Measurements from ENCODE around the gene TSEN54. TPM values are rescaled to one million over a fixed set of nuclear protein-coding genes. Genes with fewer than 3 reads are reported as not detected.

The TSEN54 gene
- polyA plus RNA-seq, 1 donor (not counting 4 experiments of a cell fraction or from before 2014, with no cell fraction given) = 24.1 TPM

DNA sequence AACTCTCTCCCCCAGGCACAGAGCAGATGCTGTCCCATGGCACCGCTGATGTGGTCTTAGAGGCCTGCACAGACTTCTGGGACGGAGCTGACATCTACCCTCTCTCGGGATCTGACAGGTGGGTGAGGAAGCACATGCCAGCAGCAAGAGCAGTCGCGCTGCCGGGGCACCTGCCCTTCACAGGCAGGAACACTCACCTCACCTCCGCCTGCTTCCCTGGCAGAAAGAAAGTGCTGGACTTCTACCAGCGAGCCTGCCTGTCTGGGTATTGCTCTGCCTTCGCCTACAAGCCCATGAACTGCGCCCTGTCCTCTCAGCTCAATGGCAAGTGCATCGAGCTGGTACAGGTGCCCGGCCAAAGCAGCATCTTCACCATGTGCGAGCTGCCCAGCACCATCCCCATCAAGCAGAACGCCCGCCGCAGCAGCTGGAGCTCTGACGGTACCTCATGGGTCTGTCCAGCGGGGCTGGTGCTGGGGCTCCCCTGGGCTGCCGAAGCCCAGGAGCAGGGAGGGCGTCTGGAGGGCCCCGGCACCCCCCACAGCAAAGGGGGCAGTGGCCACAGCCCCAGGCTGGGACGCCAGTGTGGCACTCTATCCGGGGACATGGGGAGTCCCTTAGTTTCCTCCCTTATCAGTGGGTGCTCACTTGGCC lies 22.7 kb upstream of the TSEN54 start:
- Histone ChIP-seq H3K9me1 (ENCODE audit: control insufficient read depth, extremely low read depth, insufficient read depth, low read length) (no peaks in the 10 kb centered on the region), H3K9ac (ENCODE audit: control insufficient read depth, extremely low read depth, insufficient read depth, low read length) (no peak overlapping the region), H3K4me3 (ENCODE audit: control insufficient read depth in 2 of 3, extremely low read depth in 1 of 3, insufficient read depth in 2 of 3, low read depth in 1 of 3, low read length in 3 of 3) (no peak overlapping the region), H3K36me3 (ENCODE audit: control insufficient read depth in 2 of 2, extremely low read depth in 1 of 2, insufficient read depth in 2 of 2, low read length in 2 of 2) (peaks cover 7 to 11% of the 10 kb centered on the region in 2 experiments), H3K27me3 (ENCODE audit: control insufficient read depth, extremely low read depth, insufficient read depth, low read length) (no peaks in the 10 kb centered on the region), H3K9me3 (ENCODE audit: control insufficient read depth, low read depth, low read length) (no peaks in the 10 kb centered on the region), H3K27ac (ENCODE audit: control insufficient read depth, insufficient read depth, low read length) (no peak overlapping the region), H2AFZ (ENCODE audit: control insufficient read depth, low read length) (no peak overlapping the region), H3K79me2 (ENCODE audit: control insufficient read depth, insufficient read depth, low read length) (no peaks in the 10 kb centered on the region), H3K4me1 (ENCODE audit: control insufficient read depth, extremely low read depth, insufficient read depth, low read length) (no peaks in the 10 kb centered on the region), H4K20me1 (ENCODE audit: control insufficient read depth, extremely low read depth, insufficient read depth, low read length) (no peaks in the 10 kb centered on the region), H3K4me2 (ENCODE audit: control insufficient read depth, extremely low read depth, insufficient read depth, low read depth, low read length) (no peak overlapping the region)
- no peak for DNase-seq (ENCODE audit: low read depth, low spot score)
- no peak for FAIRE-seq
- TF ChIP-seq EZH2 (IDR thresholded peaks at IDR 0.05; ENCODE audit: low read length) = no peak
- TF ChIP-seq, protein P1, sequence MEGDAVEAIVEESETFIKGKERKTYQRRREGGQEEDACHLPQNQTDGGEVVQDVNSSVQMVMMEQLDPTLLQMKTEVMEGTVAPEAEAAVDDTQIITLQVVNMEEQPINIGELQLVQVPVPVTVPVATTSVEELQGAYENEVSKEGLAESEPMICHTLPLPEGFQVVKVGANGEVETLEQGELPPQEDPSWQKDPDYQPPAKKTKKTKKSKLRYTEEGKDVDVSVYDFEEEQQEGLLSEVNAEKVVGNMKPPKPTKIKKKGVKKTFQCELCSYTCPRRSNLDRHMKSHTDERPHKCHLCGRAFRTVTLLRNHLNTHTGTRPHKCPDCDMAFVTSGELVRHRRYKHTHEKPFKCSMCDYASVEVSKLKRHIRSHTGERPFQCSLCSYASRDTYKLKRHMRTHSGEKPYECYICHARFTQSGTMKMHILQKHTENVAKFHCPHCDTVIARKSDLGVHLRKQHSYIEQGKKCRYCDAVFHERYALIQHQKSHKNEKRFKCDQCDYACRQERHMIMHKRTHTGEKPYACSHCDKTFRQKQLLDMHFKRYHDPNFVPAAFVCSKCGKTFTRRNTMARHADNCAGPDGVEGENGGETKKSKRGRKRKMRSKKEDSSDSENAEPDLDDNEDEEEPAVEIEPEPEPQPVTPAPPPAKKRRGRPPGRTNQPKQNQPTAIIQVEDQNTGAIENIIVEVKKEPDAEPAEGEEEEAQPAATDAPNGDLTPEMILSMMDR (optimal IDR thresholded peaks at IDR 0.05 in 1 of 3, IDR thresholded peaks at IDR 0.05 in 1 of 3, conservative IDR thresholded peaks at IDR 0.05 in 1 of 3; ENCODE audit: extremely low read depth in 1 of 3, insufficient read depth in 2 of 3, low read length in 3 of 3) = no peak
- dilution Hi-C loops (cut with MboI; ENCODE audit: extremely low pct_ligation_motif_present, low sequenced_read_pairs) = no loop called here

DNA sequence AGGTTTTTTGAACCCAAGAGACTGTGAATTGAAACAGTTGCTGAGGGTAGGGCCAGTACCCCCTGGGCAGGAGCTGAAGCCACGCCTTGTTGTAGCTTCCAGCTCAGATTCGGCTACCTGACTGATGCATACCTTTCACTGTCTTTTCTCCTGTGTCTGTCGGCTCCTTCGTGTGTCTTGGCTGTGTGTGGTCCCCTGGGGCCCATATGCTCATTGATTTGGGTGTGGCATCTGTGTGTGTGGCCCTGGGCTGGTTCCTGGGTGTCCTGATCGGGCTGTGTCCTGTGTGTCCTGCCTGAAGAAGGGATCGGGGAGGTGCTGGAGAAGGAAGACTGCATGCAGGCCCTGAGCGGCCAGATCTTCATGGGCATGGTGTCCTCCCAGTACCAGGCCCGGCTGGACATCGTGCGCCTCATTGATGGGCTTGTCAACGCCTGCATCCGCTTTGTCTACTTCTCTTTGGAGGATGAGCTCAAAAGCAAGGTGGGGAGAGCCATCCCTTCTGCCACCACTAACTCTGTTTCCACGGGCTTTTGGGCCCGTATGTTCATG lies 21.9 kb upstream of the TSEN54 start:
- TF ChIP-seq, protein P1 (optimal IDR thresholded peaks at IDR 0.05 in 1 of 3, IDR thresholded peaks at IDR 0.05 in 1 of 3, conservative IDR thresholded peaks at IDR 0.05 in 1 of 3; ENCODE audit: extremely low read depth in 1 of 3, insufficient read depth in 2 of 3, low read length in 3 of 3) = no peak
- no peak for TF ChIP-seq EZH2 (IDR thresholded peaks at IDR 0.05; ENCODE audit: low read length)
- no peak for FAIRE-seq
- H3K4me3 ChIP-seq (ENCODE audit: control insufficient read depth in 2 of 3, extremely low read depth in 1 of 3, insufficient read depth in 2 of 3, low read depth in 1 of 3, low read length in 3 of 3) = no peak overlapping the region
- H3K4me1 ChIP-seq (ENCODE audit: control insufficient read depth, extremely low read depth, insufficient read depth, low read length) = no peaks in the 10 kb centered on the region
- H3K27me3 ChIP-seq (ENCODE audit: control insufficient read depth, extremely low read depth, insufficient read depth, low read length) = no peaks in the 10 kb centered on the region
- H3K27ac ChIP-seq (ENCODE audit: control insufficient read depth, insufficient read depth, low read length) = no peak overlapping the region
- H3K36me3 ChIP-seq (ENCODE audit: control insufficient read depth in 2 of 2, extremely low read depth in 1 of 2, insufficient read depth in 2 of 2, low read length in 2 of 2) = peaks cover 8 to 11% of the 10 kb centered on the region in 2 experiments
- H3K79me2 ChIP-seq (ENCODE audit: control insufficient read depth, insufficient read depth, low read length) = no peaks in the 10 kb centered on the region
- DNase-seq (ENCODE audit: low read depth, low spot score) = no peak
- H4K20me1 ChIP-seq (ENCODE audit: control insufficient read depth, extremely low read depth, insufficient read depth, low read length) = no peaks in the 10 kb centered on the region
- dilution Hi-C loops (cut with MboI; ENCODE audit: extremely low pct_ligation_motif_present, low sequenced_read_pairs) = no loop called here
- no peaks in the 10 kb centered on the region for H3K9me1 ChIP-seq (ENCODE audit: control insufficient read depth, extremely low read depth, insufficient read depth, low read length)
- no peak overlapping the region for H3K4me2 ChIP-seq (ENCODE audit: control insufficient read depth, extremely low read depth, insufficient read depth, low read depth, low read length)
- H2AFZ ChIP-seq (ENCODE audit: control insufficient read depth, low read length) = no peak overlapping the region
- no peak overlapping the region for H3K9ac ChIP-seq (ENCODE audit: control insufficient read depth, extremely low read depth, insufficient read depth, low read length)
- H3K9me3 ChIP-seq (ENCODE audit: control insufficient read depth, low read depth, low read length) = no peaks in the 10 kb centered on the region

Measured in keratinocyte (primary cell).